Activated naive CD8-positive, alpha-beta T cell treated with anti-CD3 and anti-CD28 coated beads for 36 hours (primary cell): Measurements from ENCODE around the gene MKI67. TPM values are rescaled to one million over a fixed set of nuclear protein-coding genes. Genes with fewer than 3 reads are reported as not detected.

Source experiments
- DNase-seq: peaks from one replicate; pipeline ENCODE4 v3.0.0; 2021
- H3K27ac Mint-ChIP-seq: one replicate; pipeline ENCODE4 v1.8.0; 2022; ENCODE audit warnings: mild to moderate bottlenecking, moderate library complexity, mixed read lengths
- H3K27me3 Mint-ChIP-seq: one replicate; pipeline ENCODE4 v1.8.0; 2022; ENCODE audit warnings: mild to moderate bottlenecking, mixed read lengths
- H3K36me3 Mint-ChIP-seq: one replicate; pipeline ENCODE4 v1.8.0; 2021; ENCODE audit warnings: mild to moderate bottlenecking, mixed read lengths
- H3K4me1 Mint-ChIP-seq: one replicate; pipeline ENCODE4 v1.8.0; 2021; ENCODE audit warnings: mixed read lengths
- H3K4me3 Mint-ChIP-seq: one replicate; pipeline ENCODE4 v1.8.0; 2022; ENCODE audit warnings: mild to moderate bottlenecking, moderate library complexity, mixed read lengths
- H3K9me3 Mint-ChIP-seq: one replicate; pipeline ENCODE4 v1.8.0; 2022; ENCODE audit warnings: mixed read lengths
- total RNA-seq, 2 experiments: library from RNA; stranded (reverse); gene quantifications; one replicate each; pipeline ENCODE4 v1.2.3, GENCODE V29; 2021

The MKI67 gene
- total RNA-seq, 2 experiments from 2014 or later, result 196 to 210 TPM

GRCh38 chr10:128130051-128130450, 3.8 kb upstream of the MKI67 start:
- Mint-ChIP-seq H3K36me3 (peaks cover 5% of the 10 kb centered on the region), H3K4me1 (peaks cover 2% of the 10 kb centered on the region), H3K9me3 (no peaks in the 10 kb centered on the region), H3K27me3 (peaks cover 18% of the 10 kb centered on the region), H3K27ac (no peak overlapping the region), H3K4me3 (no peak overlapping the region)
- DNase-seq, result no peak

GRCh38 chr10:128128582-128128981, 2.4 kb upstream of the MKI67 start:
- no peak for DNase-seq
- no peak overlapping the region for H3K27ac Mint-ChIP-seq
- H3K9me3 Mint-ChIP-seq, result no peaks in the 10 kb centered on the region
- H3K27me3 Mint-ChIP-seq, result peaks cover 28% of the 10 kb centered on the region
- H3K4me1 Mint-ChIP-seq, result peaks cover 13% of the 10 kb centered on the region
- peaks cover 20% of the 10 kb centered on the region for H3K36me3 Mint-ChIP-seq
- no peak overlapping the region for H3K4me3 Mint-ChIP-seq

GRCh38 chr10:128125416-128125943, 743 bp downstream of the MKI67 start:
- H3K36me3 Mint-ChIP-seq, result peaks cover 44% of the 10 kb centered on the region
- peak overlapping the region; percentile 97 for H3K4me3 Mint-ChIP-seq
- peaks cover 48% of the 10 kb centered on the region for H3K27me3 Mint-ChIP-seq
- peak overlapping the region; percentile 85 for H3K27ac Mint-ChIP-seq
- H3K4me1 Mint-ChIP-seq, result peaks cover 22% of the 10 kb centered on the region
- DNase-seq, result no peak
- H3K9me3 Mint-ChIP-seq, result no peaks in the 10 kb centered on the region

GRCh38 chr10:128124813-128125403, 1.3 kb downstream of the MKI67 start:
- no peak for DNase-seq
- Mint-ChIP-seq H3K36me3 (peaks cover 50% of the 10 kb centered on the region), H3K27ac (peak overlapping the region; percentile 85), H3K27me3 (peaks cover 49% of the 10 kb centered on the region), H3K4me3 (peak overlapping the region; percentile 97), H3K4me1 (peaks cover 22% of the 10 kb centered on the region), H3K9me3 (no peaks in the 10 kb centered on the region)

- no peak overlapping the region for H3K27ac Mint-ChIP-seq
- H3K4me3 Mint-ChIP-seq, result peak overlapping the region; percentile 97
- H3K36me3 Mint-ChIP-seq, result peaks cover 59% of the 10 kb centered on the region
- peaks cover 49% of the 10 kb centered on the region for H3K27me3 Mint-ChIP-seq
- H3K4me1 Mint-ChIP-seq, result peaks cover 24% of the 10 kb centered on the region
- H3K9me3 Mint-ChIP-seq, result no peaks in the 10 kb centered on the region
- DNase-seq, result no peak
Observed at GRCh38 chr10:128123846-128124245, 2.4 kb downstream of the MKI67 start.

GRCh38 chr10:128122931-128123330, 3.3 kb downstream of the MKI67 start:
- Mint-ChIP-seq H3K4me1 (peaks cover 24% of the 10 kb centered on the region), H3K9me3 (no peaks in the 10 kb centered on the region), H3K4me3 (no peak overlapping the region), H3K36me3 (peaks cover 67% of the 10 kb centered on the region), H3K27ac (no peak overlapping the region), H3K27me3 (peaks cover 40% of the 10 kb centered on the region)
- DNase-seq, result no peak

- Mint-ChIP-seq H3K4me1 (peaks cover 24% of the 10 kb centered on the region), H3K27ac (no peak overlapping the region), H3K27me3 (peaks cover 40% of the 10 kb centered on the region), H3K4me3 (no peak overlapping the region), H3K9me3 (no peaks in the 10 kb centered on the region), H3K36me3 (peaks cover 74% of the 10 kb centered on the region)
- DNase-seq, result no peak
Observed at GRCh38 chr10:128121750-128122412, 4.3 kb downstream of the MKI67 start.

- H3K9me3 Mint-ChIP-seq, result no peaks in the 10 kb centered on the region
- peaks cover 8% of the 10 kb centered on the region for H3K27me3 Mint-ChIP-seq
- H3K4me3 Mint-ChIP-seq, result no peak overlapping the region
- no peak overlapping the region for H3K27ac Mint-ChIP-seq
- H3K4me1 Mint-ChIP-seq, result peaks cover 4% of the 10 kb centered on the region
- DNase-seq, result no peak
- peaks cover 83% of the 10 kb centered on the region for H3K36me3 Mint-ChIP-seq
Observed at GRCh38 chr10:128116851-128117615, 9.2 kb downstream of the MKI67 start.

GRCh38 chr10:128116187-128116586, 10.0 kb downstream of the MKI67 start:
- H3K4me1 Mint-ChIP-seq, result peaks cover 4% of the 10 kb centered on the region
- H3K27ac Mint-ChIP-seq, result no peak overlapping the region
- no peak for DNase-seq
- H3K27me3 Mint-ChIP-seq, result peaks cover 7% of the 10 kb centered on the region
- H3K9me3 Mint-ChIP-seq, result no peaks in the 10 kb centered on the region
- no peak overlapping the region for H3K4me3 Mint-ChIP-seq
- peaks cover 86% of the 10 kb centered on the region for H3K36me3 Mint-ChIP-seq

GRCh38 chr10:128115356-128115755, 10.9 kb downstream of the MKI67 start:
- H3K4me1 Mint-ChIP-seq, result peaks cover 2% of the 10 kb centered on the region
- DNase-seq, result no peak
- H3K27ac Mint-ChIP-seq, result no peak overlapping the region
- no peaks in the 10 kb centered on the region for H3K27me3 Mint-ChIP-seq
- H3K36me3 Mint-ChIP-seq, result peaks cover 86% of the 10 kb centered on the region
- H3K4me3 Mint-ChIP-seq, result no peak overlapping the region
- no peaks in the 10 kb centered on the region for H3K9me3 Mint-ChIP-seq

GRCh38 chr10:128114901-128115300, 11.3 kb downstream of the MKI67 start:
- DNase-seq, result no peak
- H3K36me3 Mint-ChIP-seq, result peaks cover 85% of the 10 kb centered on the region
- H3K4me1 Mint-ChIP-seq, result peaks cover 2% of the 10 kb centered on the region
- no peaks in the 10 kb centered on the region for H3K9me3 Mint-ChIP-seq
- no peak overlapping the region for H3K4me3 Mint-ChIP-seq
- H3K27ac Mint-ChIP-seq, result no peak overlapping the region
- H3K27me3 Mint-ChIP-seq, result no peaks in the 10 kb centered on the region

- no peaks in the 10 kb centered on the region for H3K9me3 Mint-ChIP-seq
- DNase-seq, result no peak
- H3K27me3 Mint-ChIP-seq, result no peaks in the 10 kb centered on the region
- H3K4me3 Mint-ChIP-seq, result no peak overlapping the region
- no peaks in the 10 kb centered on the region for H3K4me1 Mint-ChIP-seq
- peaks cover 69% of the 10 kb centered on the region for H3K36me3 Mint-ChIP-seq
- no peak overlapping the region for H3K27ac Mint-ChIP-seq
Observed at GRCh38 chr10:128113026-128113425, 13.2 kb downstream of the MKI67 start.

GRCh38 chr10:128111696-128112095, 14.5 kb downstream of the MKI67 start:
- Mint-ChIP-seq H3K36me3 (peaks cover 61% of the 10 kb centered on the region), H3K4me1 (no peaks in the 10 kb centered on the region), H3K9me3 (no peaks in the 10 kb centered on the region), H3K4me3 (no peak overlapping the region), H3K27ac (no peak overlapping the region), H3K27me3 (no peaks in the 10 kb centered on the region)
- DNase-seq, result no peak

GRCh38 chr10:128110339-128110738, 15.9 kb downstream of the MKI67 start:
- no peak overlapping the region for H3K4me3 Mint-ChIP-seq
- no peaks in the 10 kb centered on the region for H3K27me3 Mint-ChIP-seq
- no peaks in the 10 kb centered on the region for H3K9me3 Mint-ChIP-seq
- no peak overlapping the region for H3K27ac Mint-ChIP-seq
- H3K36me3 Mint-ChIP-seq, result peaks cover 48% of the 10 kb centered on the region
- no peaks in the 10 kb centered on the region for H3K4me1 Mint-ChIP-seq
- no peak for DNase-seq

GRCh38 chr10:128109707-128110106, 16.5 kb downstream of the MKI67 start:
- no peaks in the 10 kb centered on the region for H3K27me3 Mint-ChIP-seq
- H3K4me1 Mint-ChIP-seq, result no peaks in the 10 kb centered on the region
- H3K9me3 Mint-ChIP-seq, result no peaks in the 10 kb centered on the region
- no peak for DNase-seq
- no peak overlapping the region for H3K4me3 Mint-ChIP-seq
- H3K27ac Mint-ChIP-seq, result no peak overlapping the region
- H3K36me3 Mint-ChIP-seq, result peaks cover 43% of the 10 kb centered on the region
